GM23338 (cell line): ENCODE results near the gene C4orf51.

ENCODE experiments used
- CTCF ChIP-seq, 2 experiments: fragments of 200-600 bp in 1 of 2; sonication (generic) in 1 of 2; conservative IDR thresholded peaks; 2 replicates each; pipeline versions ENCODE4 v1.5.1 to v1.6.1; 2016 to 2017; ENCODE audit warnings: antibody characterized with exemption in 2 of 2, low read depth in 2 of 2, mild to moderate bottlenecking in 2 of 2, moderate library complexity in 1 of 2
- EZH2 ChIP-seq: fragments of 200-600 bp; sonication (generic); IDR thresholded peaks from one replicate; pipeline ENCODE4 v1.8.0; 2017; ENCODE audit warnings: antibody characterized with exemption, mild to moderate bottlenecking, low read depth; ENCODE audit not compliant: unreplicated experiment
- EZH2phosphoT487 ChIP-seq: fragments of 200-600 bp; sonication (generic); IDR thresholded peaks from one replicate; pipeline ENCODE4 v1.8.1; 2018; ENCODE audit warnings: antibody characterized with exemption; ENCODE audit not compliant: unreplicated experiment
- POLR2AphosphoS5 ChIP-seq: IDR thresholded peaks from 2 replicates; pipeline ENCODE4 v1.6.1; 2016; ENCODE audit warnings: antibody characterized with exemption, low read depth
- REST ChIP-seq: IDR thresholded peaks from one replicate; pipeline ENCODE4 v1.6.1; 2018; ENCODE audit warnings: antibody characterized with exemption; ENCODE audit not compliant: unreplicated experiment
- STAT1 ChIP-seq: IDR thresholded peaks from one replicate; pipeline ENCODE4 v1.6.1; 2016; ENCODE audit warnings: antibody characterized with exemption; ENCODE audit not compliant: unreplicated experiment
- ZNF114 ChIP-seq: fragments of 250-450 bp; sonication (Bioruptor Pico); IDR thresholded peaks from 2 replicates; pipeline ENCODE4 v1.5.0; 2020; ENCODE audit warnings: mild to moderate bottlenecking, moderate library complexity
- ZNF462 ChIP-seq: fragments of 250-450 bp; sonication (Bioruptor Pico); IDR thresholded peaks from 2 replicates; pipeline ENCODE4 v1.5.0; 2020; ENCODE audit warnings: mild to moderate bottlenecking, moderate library complexity

DNA sequence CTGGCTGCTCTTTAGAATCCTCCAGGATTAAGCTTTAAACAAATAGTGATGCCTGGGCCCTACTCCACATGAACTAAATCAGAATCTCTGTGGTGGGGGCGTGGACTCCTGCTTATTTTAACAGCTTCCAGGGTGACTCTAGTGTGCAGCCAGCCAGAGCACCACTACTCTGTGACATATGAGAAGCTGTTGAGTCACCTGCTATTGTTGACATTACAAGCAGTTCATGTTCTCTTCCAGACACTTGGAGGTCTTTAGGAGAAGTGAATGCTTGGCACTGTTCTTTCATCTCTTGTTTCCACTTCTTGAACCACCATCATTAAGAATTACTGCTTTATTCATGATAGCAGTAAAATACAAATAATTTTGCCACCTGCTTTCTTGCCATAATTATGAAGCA, 426 bp upstream of the C4orf51 start:
- TF ChIP-seq CTCF (conservative IDR thresholded peaks at IDR 0.05; ENCODE audit: low read depth in 2 of 2) (no peak), EZH2 (no peak), REST (no peak), EZH2phosphoT487 (no peak), POLR2AphosphoS5 (no peak), STAT1 (no peak), ZNF114 (CRISPR knock-in tag) (no peak), ZNF462 (CRISPR knock-in tag) (no peak)
